SU-DHL-6 (cell line): ENCODE data around the gene ATP8A2.

Source experiments
- H2AFZ ChIP-seq: fragments of 200-600 bp; sonication (generic); 2 replicates; pipeline ENCODE4 v1.6.1; 2014; ENCODE audit warnings: low read depth, mild to moderate bottlenecking, moderate library complexity, mixed read lengths, antibody characterized with exemption, low read length; ENCODE audit not compliant: severe bottlenecking
- H3F3A ChIP-seq: fragments of 200-600 bp; shearing (Covaris generic); 2 replicates; pipeline ENCODE4 v1.6.0; 2016; ENCODE audit warnings: antibody characterized with exemption, mild to moderate bottlenecking; ENCODE audit not compliant: insufficient read depth
- H3K27ac ChIP-seq: fragments of 200-600 bp; sonication (generic); 2 replicates; pipeline ENCODE4 v1.5.1; 2016; ENCODE audit warnings: low read depth, mild to moderate bottlenecking, low read length, moderate library complexity, mixed read lengths
- H3K27me3 ChIP-seq: fragments of 200-600 bp; sonication (generic), shearing (Covaris generic); 2 replicates; pipeline ENCODE4 v1.6.0; 2014; ENCODE audit warnings: mild to moderate bottlenecking, low read length
- H3K36me3 ChIP-seq: fragments of 200-600 bp; sonication (generic); 2 replicates; pipeline ENCODE4 v1.6.1; 2014; ENCODE audit warnings: mild to moderate bottlenecking, low read length, mixed read lengths
- H3K4me2 ChIP-seq: fragments of 300-600, 200-600 bp; shearing (Covaris generic), sonication (generic); 2 replicates; pipeline ENCODE4 v1.6.0; 2014; ENCODE audit warnings: low read length, low read depth, mild to moderate bottlenecking; ENCODE audit not compliant: poor library complexity, severe bottlenecking
- H3K4me3 ChIP-seq: fragments of 200-600 bp; sonication (generic); 2 replicates; pipeline ENCODE4 v1.5.1; 2014; ENCODE audit warnings: antibody characterized with exemption, low read length, mild to moderate bottlenecking, mixed read lengths; ENCODE audit not compliant: insufficient read depth, poor library complexity, severe bottlenecking
- H3K79me2 ChIP-seq: fragments of 200-600 bp; sonication (generic); 2 replicates; pipeline ENCODE4 v1.6.1; 2014; ENCODE audit warnings: mild to moderate bottlenecking, low read length, moderate library complexity; ENCODE audit not compliant: insufficient read depth
- H3K9ac ChIP-seq: fragments of 200-600 bp; sonication (generic); 2 replicates; pipeline ENCODE4 v1.7.0; 2014; ENCODE audit warnings: mild to moderate bottlenecking, low read length
- H3K9me2 ChIP-seq: fragments of 200-600 bp; sonication (generic); replicated peaks from 2 replicates; pipeline ENCODE4 v1.6.1; 2014; ENCODE audit warnings: low read length; ENCODE audit not compliant: insufficient read depth
- H3K9me3 ChIP-seq: fragments of 200-600 bp; sonication (generic); 2 replicates; pipeline ENCODE4 v1.6.1; 2014; ENCODE audit warnings: low read length, mixed read lengths; ENCODE audit not compliant: insufficient read depth
- H4K20me1 ChIP-seq: fragments of 200-600 bp; sonication (generic); 2 replicates; pipeline ENCODE4 v1.6.1; 2014; ENCODE audit warnings: low read depth, mild to moderate bottlenecking, antibody characterized with exemption, low read length, moderate library complexity, mixed read lengths
- CTCF ChIP-seq: fragments of 200-600 bp; sonication (generic); IDR thresholded peaks from one replicate; pipeline ENCODE4 v1.5.1; 2017; ENCODE audit warnings: antibody characterized with exemption, mild to moderate bottlenecking, low read length, moderate library complexity; ENCODE audit not compliant: insufficient read depth, poor library complexity, severe bottlenecking
- EZH2phosphoT487 ChIP-seq: fragments of 200-600 bp; sonication (generic), shearing (Covaris generic); conservative IDR thresholded peaks from 2 replicates; pipeline ENCODE4 v1.6.1; 2018; ENCODE audit warnings: mild to moderate bottlenecking, antibody characterized with exemption, low read length, moderate library complexity, mixed read lengths

Gene ATP8A2

GRCh38 chr13:25973085-25973484, 601.3 kb downstream of the ATP8A2 start:
- no peak overlapping the region for H3K9ac ChIP-seq
- H3K79me2 ChIP-seq = no peaks in the 10 kb centered on the region
- H4K20me1 ChIP-seq = no peaks in the 10 kb centered on the region
- H3K4me2 ChIP-seq = no peak overlapping the region
- no peak overlapping the region for H3K27ac ChIP-seq
- H2AFZ ChIP-seq = no peak overlapping the region
- no peaks in the 10 kb centered on the region for H3F3A ChIP-seq
- no peaks in the 10 kb centered on the region for H3K36me3 ChIP-seq
- H3K27me3 ChIP-seq = no peaks in the 10 kb centered on the region
- H3K9me2 ChIP-seq = no peaks in the 10 kb centered on the region
- no peak for TF ChIP-seq CTCF
- TF ChIP-seq EZH2phosphoT487 = no peak
- no peaks in the 10 kb centered on the region for H3K9me3 ChIP-seq
- no peak overlapping the region for H3K4me3 ChIP-seq

GRCh38 chr13:25973576-25973975, 601.8 kb downstream of the ATP8A2 start:
- H3K27ac ChIP-seq = no peak overlapping the region
- no peaks in the 10 kb centered on the region for H3K27me3 ChIP-seq
- H3K9ac ChIP-seq = no peak overlapping the region
- no peaks in the 10 kb centered on the region for H3F3A ChIP-seq
- no peaks in the 10 kb centered on the region for H3K36me3 ChIP-seq
- no peaks in the 10 kb centered on the region for H4K20me1 ChIP-seq
- no peak overlapping the region for H2AFZ ChIP-seq
- no peaks in the 10 kb centered on the region for H3K79me2 ChIP-seq
- TF ChIP-seq CTCF = no peak
- H3K9me2 ChIP-seq = no peaks in the 10 kb centered on the region
- no peak overlapping the region for H3K4me3 ChIP-seq
- no peak overlapping the region for H3K4me2 ChIP-seq
- H3K9me3 ChIP-seq = no peaks in the 10 kb centered on the region

- H3K9me3 ChIP-seq = no peaks in the 10 kb centered on the region
Observed at GRCh38 chr13:25977216-25977615, 605.4 kb downstream of the ATP8A2 start.

More at GRCh38 chr13:25977216-25977615, 605.4 kb downstream of the ATP8A2 start:
- H3K9ac ChIP-seq = no peak overlapping the region
- TF ChIP-seq EZH2phosphoT487 (no peak), CTCF (no peak)
- H3K36me3 ChIP-seq = no peaks in the 10 kb centered on the region
- H4K20me1 ChIP-seq = no peaks in the 10 kb centered on the region
- no peak overlapping the region for H3K4me2 ChIP-seq
- H3F3A ChIP-seq = no peaks in the 10 kb centered on the region
- H3K9me2 ChIP-seq = no peaks in the 10 kb centered on the region
- H2AFZ ChIP-seq = no peak overlapping the region
- H3K27ac ChIP-seq = no peak overlapping the region
- H3K4me3 ChIP-seq = no peak overlapping the region
- H3K27me3 ChIP-seq = no peaks in the 10 kb centered on the region
- H3K79me2 ChIP-seq = no peaks in the 10 kb centered on the region
